NCI-H2227 (cell line): Measurements from ENCODE around the gene ING4.

Experiments used
- DNase-seq: peaks from one replicate; lab custom pipeline; 2025; ENCODE audit not compliant: unreplicated experiment; lab: John Stamatoyannopoulos, UW

The ING4 gene

DNA sequence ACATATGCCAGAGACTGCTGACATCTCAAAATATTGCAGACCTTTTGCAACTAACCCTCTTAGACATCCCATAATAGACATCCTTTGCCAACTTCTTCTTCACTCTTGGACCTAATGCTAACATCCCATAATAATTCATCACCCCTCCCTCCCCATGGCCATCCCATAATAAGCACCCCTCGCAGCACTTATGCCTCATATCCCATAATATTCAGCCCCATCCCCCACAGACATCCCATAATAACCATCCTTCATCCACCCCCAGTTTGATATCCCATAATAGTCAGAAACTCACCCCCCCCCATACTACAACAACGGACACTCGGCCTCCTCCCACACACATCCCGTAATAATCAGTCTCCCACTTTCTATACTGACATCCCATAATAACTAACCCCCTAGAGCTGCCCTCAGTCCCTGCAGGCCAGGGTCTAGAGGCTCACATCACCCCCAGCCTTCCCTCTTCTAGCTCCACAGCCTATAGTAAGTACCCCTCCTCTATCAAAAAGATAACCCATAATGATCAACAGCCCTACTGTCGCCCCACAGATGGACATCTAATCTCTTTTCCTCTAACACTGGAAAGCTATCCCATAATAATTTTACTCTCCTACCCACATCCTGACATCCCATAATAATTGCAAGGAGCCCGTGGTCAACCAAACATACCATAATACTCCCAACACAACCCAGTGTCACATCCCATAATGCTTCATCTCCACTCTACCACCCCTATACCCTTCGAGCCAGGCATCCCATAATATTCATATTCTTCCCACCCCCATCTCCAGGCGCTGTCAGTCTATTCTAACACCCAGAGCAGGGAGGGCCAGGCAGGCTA, 54.9 kb downstream of the ING4 start:
- DNase-seq, result peak; percentile 87

DNA sequence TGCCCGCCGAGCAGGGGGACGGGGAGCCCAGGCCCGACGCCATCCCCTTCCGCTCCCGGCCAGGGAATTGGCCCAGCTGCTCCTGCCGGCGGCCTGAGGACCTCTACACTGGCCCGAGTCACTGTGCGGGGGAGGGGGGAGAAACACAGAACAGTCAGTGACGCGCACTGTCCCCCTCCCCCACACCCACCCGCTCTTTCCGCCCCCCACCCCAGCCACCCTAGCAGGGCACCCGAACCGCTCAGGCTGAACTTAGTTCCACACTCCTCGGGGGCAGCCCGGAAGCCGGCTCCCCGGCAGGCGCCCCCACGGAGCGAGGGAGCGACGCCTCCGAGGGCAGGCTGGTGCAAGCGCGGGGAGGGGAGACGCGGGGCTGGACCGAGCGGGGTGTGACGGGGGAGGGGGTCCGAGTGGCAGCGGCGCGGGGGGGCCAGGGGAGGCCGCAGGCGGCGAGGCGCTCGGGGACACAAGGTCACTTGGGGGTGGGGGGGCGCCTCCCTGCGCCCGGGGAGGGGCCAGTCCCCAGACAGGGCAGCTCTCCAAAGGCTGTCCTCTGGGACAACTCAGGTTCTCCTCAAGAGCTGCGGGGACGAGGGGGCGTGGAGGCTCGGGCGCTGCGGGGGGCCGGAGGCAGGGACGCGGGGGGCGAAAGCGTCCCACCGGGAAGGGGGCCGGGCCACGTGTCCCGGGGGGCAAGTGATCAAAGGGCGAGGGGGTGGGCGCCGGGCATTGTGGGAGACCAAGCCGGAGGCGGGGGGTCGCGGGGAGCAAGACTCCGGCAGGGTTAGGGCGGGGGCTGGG, 56.4 kb downstream of the ING4 start:
- DNase-seq, result peak; percentile 53

DNA sequence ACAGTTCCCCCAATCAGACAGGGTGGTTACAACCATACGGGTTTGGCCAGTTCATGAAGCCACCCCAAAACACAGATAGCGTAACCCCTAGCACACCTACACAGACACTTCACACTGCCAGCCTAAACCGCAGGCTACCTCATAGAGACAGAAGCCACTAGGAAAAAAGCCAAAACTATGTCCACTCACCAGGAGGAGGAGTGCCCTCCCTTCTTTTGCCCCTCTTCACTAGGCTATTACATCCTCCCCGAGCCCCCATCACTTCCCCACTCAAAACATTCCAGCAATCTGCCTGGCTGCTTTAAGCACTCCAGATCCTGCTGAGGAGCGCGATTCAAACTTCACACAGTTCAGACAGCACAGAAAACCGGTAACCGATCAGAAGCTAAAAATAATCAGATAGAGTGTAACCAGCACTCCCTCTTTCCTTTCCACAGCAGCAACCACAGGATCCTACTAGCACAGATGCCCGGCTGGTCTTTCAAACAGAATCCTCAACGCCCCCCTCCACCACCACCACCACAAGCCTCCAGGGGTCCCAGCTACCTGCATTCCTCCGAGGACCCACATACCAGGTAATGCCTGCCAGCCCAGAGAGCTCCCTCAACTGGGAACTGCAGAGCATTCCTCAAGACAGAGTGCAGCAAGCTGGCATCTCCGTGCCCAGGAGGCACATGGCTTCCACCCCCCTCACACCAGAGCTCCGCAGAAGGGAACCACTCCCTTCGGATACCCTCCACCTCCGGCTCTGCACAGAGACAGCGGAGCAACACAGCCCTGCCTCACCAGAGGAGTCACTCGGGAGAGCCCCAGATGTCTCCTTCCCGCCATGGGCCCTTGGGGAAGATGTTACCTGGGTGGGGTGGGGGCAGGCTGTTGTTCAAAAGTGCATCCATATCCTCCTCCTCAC, 57.2 kb downstream of the ING4 start:
- no peak for DNase-seq

DNA sequence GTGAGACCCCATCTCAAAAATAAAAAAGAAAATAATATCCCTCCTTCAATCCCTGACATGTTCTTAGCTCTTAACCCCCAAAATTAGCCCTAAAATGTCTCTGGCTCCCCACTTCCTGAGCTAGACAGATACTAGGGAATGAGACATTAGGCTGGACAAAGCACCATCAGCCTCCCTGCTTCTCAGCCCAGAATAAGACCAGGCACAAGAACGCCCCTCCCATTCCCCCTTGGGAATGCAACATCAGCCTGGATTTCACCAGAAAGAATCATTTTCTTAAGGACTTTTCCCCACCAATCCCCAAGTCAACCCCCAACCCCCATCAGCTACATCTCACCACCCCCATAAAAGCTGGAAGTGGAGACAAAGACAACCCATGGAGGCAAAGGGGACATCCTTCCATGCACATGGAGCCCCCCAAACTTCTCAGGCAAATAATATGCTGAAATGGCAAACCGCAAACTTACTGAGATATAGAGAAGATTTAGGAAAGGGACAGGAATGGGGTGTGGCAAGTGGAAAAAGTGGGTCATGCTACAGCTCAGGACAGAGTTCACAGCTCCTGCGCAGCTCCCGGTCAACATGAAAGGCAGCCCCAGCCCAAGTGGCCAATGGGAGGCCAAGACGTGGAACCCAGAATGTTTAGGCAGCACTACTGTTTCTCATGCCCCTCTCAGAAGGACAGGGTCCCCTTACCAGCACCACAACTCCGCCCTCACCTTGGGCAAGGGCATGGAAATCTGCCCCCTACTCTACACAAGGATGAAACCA, 58.5 kb downstream of the ING4 start:
- no peak for DNase-seq

DNA sequence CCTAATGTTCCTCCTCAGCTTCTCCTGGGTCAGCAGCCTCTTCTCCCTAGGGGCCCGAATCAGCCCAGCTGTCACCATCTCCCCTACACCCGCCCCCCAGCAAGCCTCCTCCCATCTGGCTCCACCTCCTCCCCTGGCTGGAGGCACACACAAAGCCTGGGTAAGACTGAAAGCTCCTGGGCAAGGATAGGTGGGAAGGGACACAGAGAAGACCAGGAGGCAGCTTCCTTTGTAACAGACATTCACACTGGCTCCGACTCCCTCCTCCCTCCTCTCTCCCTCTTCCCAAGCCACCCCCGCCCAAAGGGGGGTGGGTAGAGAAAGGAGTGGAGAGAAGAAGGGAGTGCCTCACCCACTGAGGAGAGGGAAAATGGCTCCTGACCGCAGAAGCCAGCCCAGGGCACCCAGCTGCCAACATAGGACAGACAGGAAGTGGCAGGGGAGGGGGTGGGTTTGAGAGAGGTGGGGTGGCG, 59.8 kb downstream of the ING4 start:
- DNase-seq, result peak; percentile 52

DNA sequence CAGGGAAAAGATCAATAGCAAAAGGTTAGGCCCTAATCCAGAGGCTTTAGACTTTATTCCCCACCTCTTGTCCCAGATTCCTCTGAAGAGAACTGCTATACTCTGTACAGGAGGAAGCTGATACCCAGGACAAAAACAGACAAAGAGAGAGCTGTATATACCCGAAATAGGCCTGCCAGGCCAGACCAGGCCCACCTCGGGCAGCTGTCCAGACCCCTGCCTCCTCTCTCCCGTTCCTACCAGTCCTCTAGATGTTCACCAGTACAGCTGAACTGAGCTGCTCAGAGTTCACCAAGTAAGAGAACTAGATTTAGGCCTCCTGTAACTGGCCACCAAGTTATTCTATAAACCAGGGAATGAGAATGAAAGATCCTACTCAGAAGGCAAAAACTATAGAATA, 60.4 kb downstream of the ING4 start:
- no peak for DNase-seq
